ENCODE measurements around the gene IL17RC.
"Not testable (repeated sequence)": the region's sequence is repeated elsewhere in the genome, so short reads cannot be mapped to it uniquely, and the experiment has no call there.

The IL17RC gene

DNA sequence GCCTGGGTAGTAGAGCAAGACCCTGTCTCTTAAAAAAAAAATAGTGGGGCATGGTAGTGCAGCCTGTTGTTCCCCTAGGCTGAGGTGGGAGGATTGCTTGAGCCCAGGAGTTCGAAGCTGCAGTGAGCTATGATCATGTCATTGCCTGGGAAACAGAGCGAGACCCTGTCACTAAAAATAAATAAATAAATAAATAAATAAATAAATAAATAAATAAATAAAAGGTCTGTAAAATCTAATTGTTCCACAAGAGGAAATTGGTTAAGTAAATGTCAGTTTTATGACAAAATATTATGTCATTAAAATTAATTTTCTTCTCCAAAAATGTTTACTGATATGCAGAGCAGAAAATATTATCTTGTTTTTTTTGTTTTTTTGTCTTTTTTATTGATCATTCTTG lies 22.1 kb downstream of the IL17RC start:
- Histone ChIP-seq H2BK15ac (ENCODE audit: low read length) (no peak overlapping the region), H3K9ac (ENCODE audit: low read depth, low read length, poor library complexity) (no peak overlapping the region), H3K4me2 (ENCODE audit: insufficient read depth, low read length, poor library complexity, severe bottlenecking) (no peak overlapping the region), H2BK120ac (ENCODE audit: low read depth, low read length) (no peak overlapping the region), H3K23ac (ENCODE audit: low read depth, low read length, poor library complexity) (no peak overlapping the region), H3K4ac (ENCODE audit: low read length) (no peak overlapping the region), H2AFZ (ENCODE audit: low read length) (no peak overlapping the region), H2BK12ac (ENCODE audit: low read length) (no peak overlapping the region), H3K79me1 (ENCODE audit: low read depth, low read length) (no peaks in the 10 kb centered on the region), H3K9me3 (replicated peaks in 1 of 2; ENCODE audit: control insufficient read depth in 2 of 2, insufficient read depth in 1 of 2, low read depth in 1 of 2, low read length in 2 of 2) (peaks cover 0 to 5% of the 10 kb centered on the region in 2 donors), H2AK5ac (ENCODE audit: low read depth, low read length) (no peak overlapping the region), H3K27me3 (ENCODE audit: control insufficient read depth in 3 of 3, insufficient read depth in 3 of 3, low read depth in 1 of 3, low read length in 3 of 3) (peaks cover 0 to 2% (median 0%) of the 10 kb centered on the region in 3 experiments), H3K27ac (replicated peaks; ENCODE audit: low read length) (no peak overlapping the region), H3K4me1 (ENCODE audit: control insufficient read depth in 2 of 2, insufficient read depth in 1 of 2, low read depth in 1 of 2, low read length in 2 of 2) (peaks cover 6 to 7% of the 10 kb centered on the region in 2 donors), H4K8ac (ENCODE audit: low read depth, low read length) (no peak overlapping the region), H3K36me3 (replicated peaks in 1 of 2; ENCODE audit: control insufficient read depth in 2 of 2, insufficient read depth in 2 of 2, low read length in 2 of 2) (peaks cover 11 to 55% of the 10 kb centered on the region in 2 donors), H2BK5ac (ENCODE audit: low read length) (no peak overlapping the region), H3K4me3 (ENCODE audit: low read length in 2 of 2) (no peak overlapping the region), H3K18ac (ENCODE audit: low read length) (no peak overlapping the region), H3K14ac (ENCODE audit: low read length) (no peak overlapping the region), H4K91ac (ENCODE audit: low read depth, low read length, poor library complexity) (no peak overlapping the region)
- no peak for DNase-seq (ENCODE audit: low spot score)
- WGBS, 2 donors (ENCODE audit: extremely low coverage in 2 of 2, insufficient read length in 2 of 2, insufficient replicate concordance in 1 of 2), result no CpG with 5 or more reads among the region's 2 CpGs

DNA sequence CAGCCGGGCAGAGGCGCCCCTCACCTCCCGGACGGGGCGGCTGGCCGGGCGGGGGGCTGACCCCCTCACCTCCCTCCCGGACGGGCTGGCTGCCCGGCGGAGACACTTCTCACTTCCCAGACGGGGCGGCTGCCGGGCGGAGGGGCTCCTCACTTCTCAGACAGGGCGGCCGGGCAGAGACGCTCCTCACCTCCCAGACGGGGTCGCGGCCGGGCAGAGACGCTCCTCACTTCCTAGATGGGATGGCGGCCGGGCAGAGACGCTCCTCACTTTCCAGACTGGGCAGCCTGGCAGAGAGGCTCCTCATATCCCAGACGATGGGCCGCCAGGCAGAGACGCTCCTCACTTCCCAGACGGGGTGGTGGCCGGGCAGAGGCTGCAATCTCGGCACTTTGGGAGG lies 23.0 kb downstream of the IL17RC start:
- no CpG with 5 or more reads among the region's 32 CpGs for WGBS, 2 donors (ENCODE audit: extremely low coverage in 2 of 2, insufficient read length in 2 of 2, insufficient replicate concordance in 1 of 2)
- H3K79me1 ChIP-seq (ENCODE audit: low read depth, low read length); H3K4me1 ChIP-seq (ENCODE audit: control insufficient read depth in 2 of 2, insufficient read depth in 1 of 2, low read depth in 1 of 2, low read length in 2 of 2); H3K14ac ChIP-seq (ENCODE audit: low read length); H4K91ac ChIP-seq (ENCODE audit: low read depth, low read length, poor library complexity); H3K4me2 ChIP-seq (ENCODE audit: insufficient read depth, low read length, poor library complexity, severe bottlenecking); H3K27me3 ChIP-seq (ENCODE audit: control insufficient read depth in 3 of 3, insufficient read depth in 3 of 3, low read depth in 1 of 3, low read length in 3 of 3); H2BK120ac ChIP-seq (ENCODE audit: low read depth, low read length); H3K9ac ChIP-seq (ENCODE audit: low read depth, low read length, poor library complexity); DNase-seq (ENCODE audit: low spot score); H2BK15ac ChIP-seq (ENCODE audit: low read length); H2AFZ ChIP-seq (ENCODE audit: low read length); H3K9me3 ChIP-seq (replicated peaks in 1 of 2; ENCODE audit: control insufficient read depth in 2 of 2, insufficient read depth in 1 of 2, low read depth in 1 of 2, low read length in 2 of 2); H4K8ac ChIP-seq (ENCODE audit: low read depth, low read length); H3K18ac ChIP-seq (ENCODE audit: low read length); H3K4ac ChIP-seq (ENCODE audit: low read length); H3K27ac ChIP-seq (replicated peaks; ENCODE audit: low read length); H2BK12ac ChIP-seq (ENCODE audit: low read length); H2BK5ac ChIP-seq (ENCODE audit: low read length); H3K4me3 ChIP-seq (ENCODE audit: low read length in 2 of 2); H2AK5ac ChIP-seq (ENCODE audit: low read depth, low read length); H3K23ac ChIP-seq (ENCODE audit: low read depth, low read length, poor library complexity): not testable (repeated sequence)
- peaks cover 14 to 63% of the 10 kb centered on the region in 2 donors for H3K36me3 ChIP-seq (replicated peaks in 1 of 2; ENCODE audit: control insufficient read depth in 2 of 2, insufficient read depth in 2 of 2, low read length in 2 of 2)

DNA sequence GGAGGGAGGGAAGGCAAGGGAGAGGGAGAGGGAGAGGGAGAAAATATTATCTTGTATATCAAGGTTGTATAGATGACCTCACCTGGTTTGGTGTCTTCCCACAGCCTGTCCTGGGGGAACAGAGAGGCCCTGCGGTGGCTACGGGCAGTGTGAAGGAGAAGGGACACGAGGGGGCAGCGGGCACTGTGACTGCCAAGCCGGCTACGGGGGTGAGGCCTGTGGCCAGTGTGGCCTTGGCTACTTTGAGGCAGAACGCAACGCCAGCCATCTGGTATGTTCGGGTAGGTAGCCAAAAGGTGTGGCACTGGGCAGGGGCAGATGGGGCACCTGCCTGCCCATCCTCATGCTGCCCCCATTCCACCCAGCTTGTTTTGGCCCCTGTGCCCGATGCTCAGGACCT lies 23.8 kb downstream of the IL17RC start:
- Histone ChIP-seq H2AFZ (ENCODE audit: low read length) (no peak overlapping the region), H2BK120ac (ENCODE audit: low read depth, low read length) (no peak overlapping the region), H3K27ac (replicated peaks; ENCODE audit: low read length) (no peak overlapping the region), H3K79me1 (ENCODE audit: low read depth, low read length) (no peaks in the 10 kb centered on the region), H2AK5ac (ENCODE audit: low read depth, low read length) (peak overlapping the region; percentile 20), H3K36me3 (replicated peaks in 1 of 2; ENCODE audit: control insufficient read depth in 2 of 2, insufficient read depth in 2 of 2, low read length in 2 of 2) (peaks cover 14 to 62% of the 10 kb centered on the region in 2 donors), H2BK15ac (ENCODE audit: low read length) (no peak overlapping the region), H3K4me2 (ENCODE audit: insufficient read depth, low read length, poor library complexity, severe bottlenecking) (no peak overlapping the region), H3K18ac (ENCODE audit: low read length) (no peak overlapping the region), H2BK12ac (ENCODE audit: low read length) (no peak overlapping the region), H4K8ac (ENCODE audit: low read depth, low read length) (no peak overlapping the region), H4K91ac (ENCODE audit: low read depth, low read length, poor library complexity) (no peak overlapping the region), H3K27me3 (ENCODE audit: control insufficient read depth in 3 of 3, insufficient read depth in 3 of 3, low read depth in 1 of 3, low read length in 3 of 3) (peaks cover 0 to 2% (median 0%) of the 10 kb centered on the region in 3 experiments), H3K9me3 (replicated peaks in 1 of 2; ENCODE audit: control insufficient read depth in 2 of 2, insufficient read depth in 1 of 2, low read depth in 1 of 2, low read length in 2 of 2) (peaks cover 0 to 5% of the 10 kb centered on the region in 2 donors), H3K23ac (ENCODE audit: low read depth, low read length, poor library complexity) (no peak overlapping the region), H3K9ac (ENCODE audit: low read depth, low read length, poor library complexity) (no peak overlapping the region), H3K4ac (ENCODE audit: low read length) (no peak overlapping the region), H3K4me1 (ENCODE audit: control insufficient read depth in 2 of 2, insufficient read depth in 1 of 2, low read depth in 1 of 2, low read length in 2 of 2) (no peaks in the 10 kb centered on the region), H2BK5ac (ENCODE audit: low read length) (no peak overlapping the region), H3K14ac (ENCODE audit: low read length) (no peak overlapping the region), H3K4me3 (ENCODE audit: low read length in 2 of 2) (peak overlapping the region in 1 of 2 donors; percentile 65)
- no peak for DNase-seq (ENCODE audit: low spot score)
- WGBS, 2 donors (ENCODE audit: extremely low coverage in 2 of 2, insufficient read length in 2 of 2, insufficient replicate concordance in 1 of 2), result no CpG with 5 or more reads among the region's 10 CpGs

DNA sequence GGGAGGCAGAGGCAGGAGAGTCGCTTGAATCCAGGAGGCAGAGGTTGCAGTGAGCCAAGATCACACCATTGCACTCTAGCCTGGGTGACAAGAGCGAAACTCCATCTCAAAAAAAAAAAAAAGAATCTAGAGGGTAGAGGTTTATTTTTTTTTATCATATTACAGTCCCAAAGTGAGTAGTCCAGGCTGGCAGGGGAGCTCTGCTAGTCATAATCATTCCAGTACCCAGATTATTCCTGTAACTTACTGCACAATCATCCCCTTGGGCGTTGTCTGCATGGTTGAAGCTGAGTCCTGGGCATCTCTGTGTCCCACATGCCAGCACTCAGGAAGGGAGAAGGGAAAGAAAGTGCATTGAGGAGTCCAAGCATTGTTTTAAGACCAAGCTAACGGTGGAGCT lies 25.3 kb downstream of the IL17RC start:
- no peak overlapping the region for H3K4ac ChIP-seq (ENCODE audit: low read length)
- DNase-seq (ENCODE audit: low spot score), result no peak
- H4K8ac ChIP-seq (ENCODE audit: low read depth, low read length), result no peak overlapping the region
- H3K4me3 ChIP-seq (ENCODE audit: low read length in 2 of 2), result no peak overlapping the region
- H3K9ac ChIP-seq (ENCODE audit: low read depth, low read length, poor library complexity), result no peak overlapping the region
- H3K23ac ChIP-seq (ENCODE audit: low read depth, low read length, poor library complexity), result no peak overlapping the region
- WGBS, 2 donors (ENCODE audit: extremely low coverage in 2 of 2, insufficient read length in 2 of 2, insufficient replicate concordance in 1 of 2), result no CpG with 5 or more reads among the region's 4 CpGs
- no peaks in the 10 kb centered on the region for H3K79me1 ChIP-seq (ENCODE audit: low read depth, low read length)
- H2BK12ac ChIP-seq (ENCODE audit: low read length), result no peak overlapping the region
- no peak overlapping the region for H2BK15ac ChIP-seq (ENCODE audit: low read length)
- H2AK5ac ChIP-seq (ENCODE audit: low read depth, low read length), result no peak overlapping the region
- H3K14ac ChIP-seq (ENCODE audit: low read length), result no peak overlapping the region
- no peak overlapping the region for H2BK5ac ChIP-seq (ENCODE audit: low read length)
- H3K18ac ChIP-seq (ENCODE audit: low read length), result no peak overlapping the region
- no peak overlapping the region for H3K27ac ChIP-seq (replicated peaks; ENCODE audit: low read length)
- H2AFZ ChIP-seq (ENCODE audit: low read length), result no peak overlapping the region
- peaks cover 0 to 4% (median 0%) of the 10 kb centered on the region in 3 experiments for H3K27me3 ChIP-seq (ENCODE audit: control insufficient read depth in 3 of 3, insufficient read depth in 3 of 3, low read depth in 1 of 3, low read length in 3 of 3)
- H3K36me3 ChIP-seq (replicated peaks in 1 of 2; ENCODE audit: control insufficient read depth in 2 of 2, insufficient read depth in 2 of 2, low read length in 2 of 2), result peaks cover 11 to 48% of the 10 kb centered on the region in 2 donors
- H3K4me2 ChIP-seq (ENCODE audit: insufficient read depth, low read length, poor library complexity, severe bottlenecking), result no peak overlapping the region
- no peak overlapping the region for H2BK120ac ChIP-seq (ENCODE audit: low read depth, low read length)
- H3K9me3 ChIP-seq (replicated peaks in 1 of 2; ENCODE audit: control insufficient read depth in 2 of 2, insufficient read depth in 1 of 2, low read depth in 1 of 2, low read length in 2 of 2), result peaks cover 0 to 5% of the 10 kb centered on the region in 2 donors
- no peak overlapping the region for H4K91ac ChIP-seq (ENCODE audit: low read depth, low read length, poor library complexity)
- H3K4me1 ChIP-seq (ENCODE audit: control insufficient read depth in 2 of 2, insufficient read depth in 1 of 2, low read depth in 1 of 2, low read length in 2 of 2), result peaks cover 0 to 4% of the 10 kb centered on the region in 2 donors
